K562 (cell line): Measurements from ENCODE around the gene NEDD9. TPM values are rescaled to one million over a fixed set of nuclear protein-coding genes. Genes with fewer than 3 reads are reported as not detected.

Source experiments
- CTBP1 ChIP-seq: fragments of 450-650 bp; IDR thresholded peaks from 2 replicates; pipeline ENCODE4 v1.6.1; 2016; ENCODE audit warnings: borderline replicate concordance
- ERF ChIP-seq: fragments of 450-650 bp; formaldehyde crosslinking; IDR thresholded peaks from 2 replicates; pipeline ENCODE4 v1.4.0; 2020; ENCODE audit warnings: mild to moderate bottlenecking, mixed read lengths
- EZH2 ChIP-seq: IDR thresholded peaks from 2 replicates; pipeline ENCODE4 v1.6.1; 2012; ENCODE audit warnings: low read depth, mild to moderate bottlenecking, inconsistent platforms, low read length, borderline replicate concordance
- KLF1 ChIP-seq: fragments of 450-650 bp; IDR thresholded peaks from 2 replicates; pipeline ENCODE4 v1.6.1; 2016; ENCODE audit warnings: missing genetic modification characterization, missing compliant biosample characterization
- RCOR1 ChIP-seq, 2 experiments: IDR thresholded peaks; 2 replicates each; pipeline ENCODE4 v1.6.1; 2012; ENCODE audit warnings: low read depth in 2 of 2, low read length in 2 of 2, borderline replicate concordance in 1 of 2, improper control_type of control experiment in 1 of 2
- TEAD1 ChIP-seq, 2 experiments: fragments of 450-650 bp in 1 of 2; sonication (generic) in 1 of 2; formaldehyde crosslinking; IDR thresholded peaks; 2 replicates each; pipeline versions ENCODE4 v1.4.0 to v1.8.0; 2020 to 2022; ENCODE audit warnings: mild to moderate bottlenecking in 2 of 2, missing genetic modification reagents in 1 of 2
- ZBED1 ChIP-seq: IDR thresholded peaks from 2 replicates; pipeline ENCODE4 v1.6.1; 2014
- ZFP30 ChIP-seq: fragments of 250-450 bp; sonication (Bioruptor Pico); IDR thresholded peaks from 2 replicates; pipeline ENCODE4 v1.8.0; 2022; ENCODE audit warnings: moderate library complexity, mild to moderate bottlenecking, inconsistent platforms, borderline replicate concordance
- polyA plus RNA-seq, 8 experiments: library from polyadenylated mRNA; depleted of rRNA in 4 of 8; stranded (reverse) in 5 of 8; unstranded in 3 of 8; fragments of >200 nt; fragmentation: Nextera tagmentation in 2 of 8; fragmentation: Illumina TruSeq in 1 of 8; extraction: Ambion mirVana in 2 of 8; extraction: Trizol in 1 of 8; gene quantifications; 2 replicates each; pipeline versions ENCODE4 v1.2.1 to v1.2.3, GENCODE V29; 2011 to 2014; ENCODE audit warnings: inconsistent platforms in 1 of 8, missing spikeins in 1 of 8
- total RNA-seq, 7 experiments: library from RNA; depleted of rRNA in 6 of 7; stranded (reverse); fragments of >200 nt in 6 of 7; fragmentation: Illumina TruSeq in 2 of 7; extraction: Trizol in 2 of 7; gene quantifications; 2 replicates each; pipeline versions ENCODE4 v1.2.1 to v1.2.3, GENCODE V29; 2011 to 2021; ENCODE audit warnings: low replicate concordance in 1 of 7
- TF ChIP-seq, protein P1 (sequence below), 3 experiments: IDR thresholded peaks in 2 of 3; conservative IDR thresholded peaks in 1 of 3; 2 replicates each; pipeline ENCODE4 v1.5.1; 2011 to 2012; ENCODE audit warnings: low read length in 3 of 3, mild to moderate bottlenecking in 3 of 3, control low read depth in 2 of 3, improper control_type of control experiment in 1 of 3, inconsistent platforms in 1 of 3, low read depth in 1 of 3, mixed read lengths in 1 of 3, moderate library complexity in 1 of 3; ENCODE audit not compliant: insufficient read depth in 2 of 3
- TF ChIP-seq, protein P2 (sequence below): sonication (generic); formaldehyde crosslinking; IDR thresholded peaks from 2 replicates; pipeline ENCODE4 v1.8.1; 2023; ENCODE audit warnings: mild to moderate bottlenecking, missing genetic modification reagents
- TF ChIP-seq, protein P3 (sequence below): fragments of 450-650 bp; formaldehyde crosslinking; IDR thresholded peaks from 2 replicates; pipeline ENCODE4 v1.4.0; 2020; ENCODE audit warnings: mild to moderate bottlenecking, moderate library complexity
- TF ChIP-seq, protein P4 (sequence below): sonication (generic); formaldehyde crosslinking; IDR thresholded peaks from 2 replicates; pipeline ENCODE4 v1.8.0; 2022; ENCODE audit warnings: missing genetic modification reagents, mild to moderate bottlenecking, borderline replicate concordance
- TF ChIP-seq, protein P5 (sequence below): IDR thresholded peaks from 2 replicates; pipeline ENCODE4 v1.6.1; 2011; ENCODE audit warnings: borderline replicate concordance, low read depth, mild to moderate bottlenecking, moderate library complexity, low read length; ENCODE audit not compliant: insufficient read depth, poor library complexity, severe bottlenecking
- TF ChIP-seq, protein P6 (sequence below): fragments of 250-450 bp; sonication (Bioruptor Pico); IDR thresholded peaks from 2 replicates; pipeline ENCODE4 v1.8.0; 2022; ENCODE audit warnings: inconsistent platforms

Gene NEDD9
- total and polyA plus RNA-seq, 9 of the 15 experiments (the other 6 are each of a cell fraction or from before 2014, with no cell fraction given) = 0.04 to 0.18 (median 0.15) TPM; not detected in 6

DNA sequence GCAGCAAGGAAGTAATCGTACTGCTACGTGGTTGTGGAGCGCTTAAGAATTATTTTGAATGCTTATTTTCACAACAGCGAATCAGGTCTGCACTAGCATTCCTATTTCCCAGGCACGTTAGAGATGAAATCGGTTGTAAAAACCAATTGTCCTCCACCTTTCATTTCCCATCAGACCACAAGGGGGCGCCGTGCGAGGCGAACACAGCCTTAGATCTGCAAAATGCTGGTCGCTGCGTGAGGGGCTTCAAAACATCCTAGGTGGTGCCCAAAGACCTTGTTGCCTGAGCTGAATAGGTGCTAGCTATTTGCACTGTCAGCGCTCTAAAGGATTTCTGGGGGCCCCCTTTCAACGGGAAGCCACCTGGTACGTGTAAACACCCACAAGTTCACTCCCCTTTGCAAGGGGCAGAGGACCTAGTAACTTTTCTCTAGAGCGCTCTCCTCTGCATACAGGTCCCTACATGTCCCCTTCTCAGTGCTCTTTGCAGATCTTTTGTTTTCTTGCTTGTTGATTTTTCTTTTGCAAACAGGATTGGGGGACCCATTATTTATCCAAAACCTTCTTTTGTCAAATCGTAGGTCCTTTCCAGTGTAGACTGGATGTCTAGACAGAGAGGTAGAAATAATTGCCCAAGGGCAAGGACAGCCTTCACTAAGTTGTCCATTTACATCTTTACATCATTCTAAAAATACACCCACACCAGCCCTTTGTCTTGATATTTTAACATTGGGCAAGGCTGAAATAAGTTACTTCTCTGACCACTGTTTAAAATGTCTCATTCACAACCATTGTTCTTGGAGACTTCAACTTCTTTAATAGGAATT lies 59.8 kb downstream of the NEDD9 start (continued):
- TF ChIP-seq, protein P1, sequence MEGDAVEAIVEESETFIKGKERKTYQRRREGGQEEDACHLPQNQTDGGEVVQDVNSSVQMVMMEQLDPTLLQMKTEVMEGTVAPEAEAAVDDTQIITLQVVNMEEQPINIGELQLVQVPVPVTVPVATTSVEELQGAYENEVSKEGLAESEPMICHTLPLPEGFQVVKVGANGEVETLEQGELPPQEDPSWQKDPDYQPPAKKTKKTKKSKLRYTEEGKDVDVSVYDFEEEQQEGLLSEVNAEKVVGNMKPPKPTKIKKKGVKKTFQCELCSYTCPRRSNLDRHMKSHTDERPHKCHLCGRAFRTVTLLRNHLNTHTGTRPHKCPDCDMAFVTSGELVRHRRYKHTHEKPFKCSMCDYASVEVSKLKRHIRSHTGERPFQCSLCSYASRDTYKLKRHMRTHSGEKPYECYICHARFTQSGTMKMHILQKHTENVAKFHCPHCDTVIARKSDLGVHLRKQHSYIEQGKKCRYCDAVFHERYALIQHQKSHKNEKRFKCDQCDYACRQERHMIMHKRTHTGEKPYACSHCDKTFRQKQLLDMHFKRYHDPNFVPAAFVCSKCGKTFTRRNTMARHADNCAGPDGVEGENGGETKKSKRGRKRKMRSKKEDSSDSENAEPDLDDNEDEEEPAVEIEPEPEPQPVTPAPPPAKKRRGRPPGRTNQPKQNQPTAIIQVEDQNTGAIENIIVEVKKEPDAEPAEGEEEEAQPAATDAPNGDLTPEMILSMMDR (IDR thresholded peaks at IDR 0.05 in 2 of 3, conservative IDR thresholded peaks at IDR 0.05 in 1 of 3; ENCODE audit: insufficient read depth in 2 of 3, low read depth in 1 of 3, low read length in 3 of 3) = peak; percentile 77 to 92 (median 81)
- TF ChIP-seq ZFP30 (CRISPR knock-in tag) = no peak
- TF ChIP-seq CTBP1 = 0 out of 2 replicates have a peak, but pooled peaks have one; percentile 20
- TF ChIP-seq ERF (CRISPR knock-in tag) = no peak
- no peak for TF ChIP-seq RCOR1 (IDR thresholded peaks at IDR 0.05; ENCODE audit: borderline replicate concordance in 1 of 2, low read depth in 2 of 2, low read length in 2 of 2)
- no peak for TF ChIP-seq TEAD1 (CRISPR knock-in tag; IDR thresholded peaks at IDR 0.05)
- no peak for TF ChIP-seq ZBED1
- TF ChIP-seq EZH2 = no peak
- TF ChIP-seq, protein P2, sequence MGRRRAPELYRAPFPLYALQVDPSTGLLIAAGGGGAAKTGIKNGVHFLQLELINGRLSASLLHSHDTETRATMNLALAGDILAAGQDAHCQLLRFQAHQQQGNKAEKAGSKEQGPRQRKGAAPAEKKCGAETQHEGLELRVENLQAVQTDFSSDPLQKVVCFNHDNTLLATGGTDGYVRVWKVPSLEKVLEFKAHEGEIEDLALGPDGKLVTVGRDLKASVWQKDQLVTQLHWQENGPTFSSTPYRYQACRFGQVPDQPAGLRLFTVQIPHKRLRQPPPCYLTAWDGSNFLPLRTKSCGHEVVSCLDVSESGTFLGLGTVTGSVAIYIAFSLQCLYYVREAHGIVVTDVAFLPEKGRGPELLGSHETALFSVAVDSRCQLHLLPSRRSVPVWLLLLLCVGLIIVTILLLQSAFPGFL (CRISPR knock-in tag) = 0 out of 2 replicates have a peak, but pooled peaks have one; percentile 32
- TF ChIP-seq, protein P3, sequence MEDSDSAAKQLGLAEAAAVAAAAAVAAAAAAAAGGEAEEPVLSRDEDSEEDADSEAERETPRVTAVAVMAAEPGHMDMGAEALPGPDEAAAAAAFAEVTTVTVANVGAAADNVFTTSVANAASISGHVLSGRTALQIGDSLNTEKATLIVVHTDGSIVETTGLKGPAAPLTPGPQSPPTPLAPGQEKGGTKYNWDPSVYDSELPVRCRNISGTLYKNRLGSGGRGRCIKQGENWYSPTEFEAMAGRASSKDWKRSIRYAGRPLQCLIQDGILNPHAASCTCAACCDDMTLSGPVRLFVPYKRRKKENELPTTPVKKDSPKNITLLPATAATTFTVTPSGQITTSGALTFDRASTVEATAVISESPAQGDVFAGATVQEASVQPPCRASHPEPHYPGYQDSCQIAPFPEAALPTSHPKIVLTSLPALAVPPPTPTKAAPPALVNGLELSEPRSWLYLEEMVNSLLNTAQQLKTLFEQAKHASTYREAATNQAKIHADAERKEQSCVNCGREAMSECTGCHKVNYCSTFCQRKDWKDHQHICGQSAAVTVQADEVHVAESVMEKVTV (CRISPR knock-in tag) = peak; percentile 56; the same call in 1 of the 2 replicates
- TF ChIP-seq, protein P4, sequence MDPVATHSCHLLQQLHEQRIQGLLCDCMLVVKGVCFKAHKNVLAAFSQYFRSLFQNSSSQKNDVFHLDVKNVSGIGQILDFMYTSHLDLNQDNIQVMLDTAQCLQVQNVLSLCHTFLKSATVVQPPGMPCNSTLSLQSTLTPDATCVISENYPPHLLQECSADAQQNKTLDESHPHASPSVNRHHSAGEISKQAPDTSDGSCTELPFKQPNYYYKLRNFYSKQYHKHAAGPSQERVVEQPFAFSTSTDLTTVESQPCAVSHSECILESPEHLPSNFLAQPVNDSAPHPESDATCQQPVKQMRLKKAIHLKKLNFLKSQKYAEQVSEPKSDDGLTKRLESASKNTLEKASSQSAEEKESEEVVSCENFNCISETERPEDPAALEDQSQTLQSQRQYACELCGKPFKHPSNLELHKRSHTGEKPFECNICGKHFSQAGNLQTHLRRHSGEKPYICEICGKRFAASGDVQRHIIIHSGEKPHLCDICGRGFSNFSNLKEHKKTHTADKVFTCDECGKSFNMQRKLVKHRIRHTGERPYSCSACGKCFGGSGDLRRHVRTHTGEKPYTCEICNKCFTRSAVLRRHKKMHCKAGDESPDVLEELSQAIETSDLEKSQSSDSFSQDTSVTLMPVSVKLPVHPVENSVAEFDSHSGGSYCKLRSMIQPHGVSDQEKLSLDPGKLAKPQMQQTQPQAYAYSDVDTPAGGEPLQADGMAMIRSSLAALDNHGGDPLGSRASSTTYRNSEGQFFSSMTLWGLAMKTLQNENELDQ (CRISPR knock-in tag) = no peak
- TF ChIP-seq, protein P5, sequence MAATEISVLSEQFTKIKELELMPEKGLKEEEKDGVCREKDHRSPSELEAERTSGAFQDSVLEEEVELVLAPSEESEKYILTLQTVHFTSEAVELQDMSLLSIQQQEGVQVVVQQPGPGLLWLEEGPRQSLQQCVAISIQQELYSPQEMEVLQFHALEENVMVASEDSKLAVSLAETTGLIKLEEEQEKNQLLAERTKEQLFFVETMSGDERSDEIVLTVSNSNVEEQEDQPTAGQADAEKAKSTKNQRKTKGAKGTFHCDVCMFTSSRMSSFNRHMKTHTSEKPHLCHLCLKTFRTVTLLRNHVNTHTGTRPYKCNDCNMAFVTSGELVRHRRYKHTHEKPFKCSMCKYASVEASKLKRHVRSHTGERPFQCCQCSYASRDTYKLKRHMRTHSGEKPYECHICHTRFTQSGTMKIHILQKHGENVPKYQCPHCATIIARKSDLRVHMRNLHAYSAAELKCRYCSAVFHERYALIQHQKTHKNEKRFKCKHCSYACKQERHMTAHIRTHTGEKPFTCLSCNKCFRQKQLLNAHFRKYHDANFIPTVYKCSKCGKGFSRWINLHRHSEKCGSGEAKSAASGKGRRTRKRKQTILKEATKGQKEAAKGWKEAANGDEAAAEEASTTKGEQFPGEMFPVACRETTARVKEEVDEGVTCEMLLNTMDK = peak; percentile 52
- no peak for TF ChIP-seq KLF1 (tag)
- TF ChIP-seq, protein P6, sequence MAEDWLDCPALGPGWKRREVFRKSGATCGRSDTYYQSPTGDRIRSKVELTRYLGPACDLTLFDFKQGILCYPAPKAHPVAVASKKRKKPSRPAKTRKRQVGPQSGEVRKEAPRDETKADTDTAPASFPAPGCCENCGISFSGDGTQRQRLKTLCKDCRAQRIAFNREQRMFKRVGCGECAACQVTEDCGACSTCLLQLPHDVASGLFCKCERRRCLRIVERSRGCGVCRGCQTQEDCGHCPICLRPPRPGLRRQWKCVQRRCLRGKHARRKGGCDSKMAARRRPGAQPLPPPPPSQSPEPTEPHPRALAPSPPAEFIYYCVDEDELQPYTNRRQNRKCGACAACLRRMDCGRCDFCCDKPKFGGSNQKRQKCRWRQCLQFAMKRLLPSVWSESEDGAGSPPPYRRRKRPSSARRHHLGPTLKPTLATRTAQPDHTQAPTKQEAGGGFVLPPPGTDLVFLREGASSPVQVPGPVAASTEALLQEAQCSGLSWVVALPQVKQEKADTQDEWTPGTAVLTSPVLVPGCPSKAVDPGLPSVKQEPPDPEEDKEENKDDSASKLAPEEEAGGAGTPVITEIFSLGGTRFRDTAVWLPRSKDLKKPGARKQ = no peak
